ENCODE data around the gene RBM23.

- TF ChIP-seq, protein P1, sequence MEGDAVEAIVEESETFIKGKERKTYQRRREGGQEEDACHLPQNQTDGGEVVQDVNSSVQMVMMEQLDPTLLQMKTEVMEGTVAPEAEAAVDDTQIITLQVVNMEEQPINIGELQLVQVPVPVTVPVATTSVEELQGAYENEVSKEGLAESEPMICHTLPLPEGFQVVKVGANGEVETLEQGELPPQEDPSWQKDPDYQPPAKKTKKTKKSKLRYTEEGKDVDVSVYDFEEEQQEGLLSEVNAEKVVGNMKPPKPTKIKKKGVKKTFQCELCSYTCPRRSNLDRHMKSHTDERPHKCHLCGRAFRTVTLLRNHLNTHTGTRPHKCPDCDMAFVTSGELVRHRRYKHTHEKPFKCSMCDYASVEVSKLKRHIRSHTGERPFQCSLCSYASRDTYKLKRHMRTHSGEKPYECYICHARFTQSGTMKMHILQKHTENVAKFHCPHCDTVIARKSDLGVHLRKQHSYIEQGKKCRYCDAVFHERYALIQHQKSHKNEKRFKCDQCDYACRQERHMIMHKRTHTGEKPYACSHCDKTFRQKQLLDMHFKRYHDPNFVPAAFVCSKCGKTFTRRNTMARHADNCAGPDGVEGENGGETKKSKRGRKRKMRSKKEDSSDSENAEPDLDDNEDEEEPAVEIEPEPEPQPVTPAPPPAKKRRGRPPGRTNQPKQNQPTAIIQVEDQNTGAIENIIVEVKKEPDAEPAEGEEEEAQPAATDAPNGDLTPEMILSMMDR (conservative IDR thresholded peaks at IDR 0.05; ENCODE audit: low read depth, low read length): no peak
- no peak for TF ChIP-seq EZH2 (IDR thresholded peaks at IDR 0.05; ENCODE audit: low read length, unreplicated experiment)
These were observed 37.0 kb upstream of the RBM23 start for GRCh38 chr14:22955702-22956569.

Data from PC-3 (cell line).